Right lobe of liver (tissue), 4 donors: ENCODE results near the gene STK33.

Experiments used
- POLR2A ChIP-seq: fragments of 450-650 bp; IDR thresholded peaks from one replicate; pipeline ENCODE4 v1.6.1; 2017; ENCODE audit warnings: antibody characterized with exemption, mild to moderate bottlenecking
- TF ChIP-seq, protein P1 (sequence below), 4 donors: fragments of 200-600 bp in 3 of 4; fragments of 450-650 bp in 1 of 4; IDR thresholded peaks; one replicate each; pipeline versions ENCODE4 v1.5.1 to v1.8.0; 2016 to 2022; ENCODE audit warnings: antibody characterized with exemption in 4 of 4, mild to moderate bottlenecking in 2 of 4
- donor health status: DM: no; HTN: no; CAD: no.
- donor health status: DM: no; HTN: no; CAD: no.
- donor health status: DM: no; HTN: yes; CAD: no.

DNA sequence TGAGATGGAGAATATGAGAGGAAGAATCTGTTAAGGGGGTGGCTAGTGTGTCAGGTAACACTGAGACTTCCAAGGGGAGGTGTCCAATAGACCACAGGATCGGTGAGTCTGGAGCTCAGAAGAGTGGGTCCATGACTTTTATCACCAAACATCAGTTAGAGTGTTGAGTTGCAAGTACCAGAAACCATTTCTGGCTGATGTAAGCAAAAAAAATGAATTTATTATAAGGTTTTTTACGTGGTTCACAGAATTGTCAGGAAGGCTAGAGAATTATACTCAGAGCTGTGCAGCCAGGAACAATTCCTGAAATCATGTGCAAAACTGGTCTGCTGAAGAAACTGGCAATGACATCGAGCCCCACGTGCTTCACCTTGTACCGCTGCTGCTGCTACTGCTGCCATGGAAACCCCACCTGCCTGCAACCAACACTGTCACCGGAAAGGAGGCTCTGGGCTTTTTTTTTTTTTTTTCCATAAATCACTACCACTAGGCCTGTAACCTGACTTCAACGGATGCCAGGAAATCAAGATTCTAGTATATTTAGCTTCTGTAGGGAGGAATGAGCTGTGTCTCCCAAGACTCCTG is 16.6 kb upstream of the STK33 start:
- TF ChIP-seq, protein P1, sequence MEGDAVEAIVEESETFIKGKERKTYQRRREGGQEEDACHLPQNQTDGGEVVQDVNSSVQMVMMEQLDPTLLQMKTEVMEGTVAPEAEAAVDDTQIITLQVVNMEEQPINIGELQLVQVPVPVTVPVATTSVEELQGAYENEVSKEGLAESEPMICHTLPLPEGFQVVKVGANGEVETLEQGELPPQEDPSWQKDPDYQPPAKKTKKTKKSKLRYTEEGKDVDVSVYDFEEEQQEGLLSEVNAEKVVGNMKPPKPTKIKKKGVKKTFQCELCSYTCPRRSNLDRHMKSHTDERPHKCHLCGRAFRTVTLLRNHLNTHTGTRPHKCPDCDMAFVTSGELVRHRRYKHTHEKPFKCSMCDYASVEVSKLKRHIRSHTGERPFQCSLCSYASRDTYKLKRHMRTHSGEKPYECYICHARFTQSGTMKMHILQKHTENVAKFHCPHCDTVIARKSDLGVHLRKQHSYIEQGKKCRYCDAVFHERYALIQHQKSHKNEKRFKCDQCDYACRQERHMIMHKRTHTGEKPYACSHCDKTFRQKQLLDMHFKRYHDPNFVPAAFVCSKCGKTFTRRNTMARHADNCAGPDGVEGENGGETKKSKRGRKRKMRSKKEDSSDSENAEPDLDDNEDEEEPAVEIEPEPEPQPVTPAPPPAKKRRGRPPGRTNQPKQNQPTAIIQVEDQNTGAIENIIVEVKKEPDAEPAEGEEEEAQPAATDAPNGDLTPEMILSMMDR (IDR thresholded peaks at IDR 0.05), result no peak
- TF ChIP-seq POLR2A, result no peak
